UCSD-AML1 (cell line): Measurements from ENCODE around the gene CREB3L4.
"Not testable (repeated sequence)": the region's sequence is repeated elsewhere in the genome, so short reads cannot be mapped to it uniquely, and the experiment has no call there.

Experiments used
- DNase-seq: peaks from one replicate; lab custom pipeline; 2025; ENCODE audit not compliant: unreplicated experiment; lab: John Stamatoyannopoulos, UW

CREB3L4 gene

DNA sequence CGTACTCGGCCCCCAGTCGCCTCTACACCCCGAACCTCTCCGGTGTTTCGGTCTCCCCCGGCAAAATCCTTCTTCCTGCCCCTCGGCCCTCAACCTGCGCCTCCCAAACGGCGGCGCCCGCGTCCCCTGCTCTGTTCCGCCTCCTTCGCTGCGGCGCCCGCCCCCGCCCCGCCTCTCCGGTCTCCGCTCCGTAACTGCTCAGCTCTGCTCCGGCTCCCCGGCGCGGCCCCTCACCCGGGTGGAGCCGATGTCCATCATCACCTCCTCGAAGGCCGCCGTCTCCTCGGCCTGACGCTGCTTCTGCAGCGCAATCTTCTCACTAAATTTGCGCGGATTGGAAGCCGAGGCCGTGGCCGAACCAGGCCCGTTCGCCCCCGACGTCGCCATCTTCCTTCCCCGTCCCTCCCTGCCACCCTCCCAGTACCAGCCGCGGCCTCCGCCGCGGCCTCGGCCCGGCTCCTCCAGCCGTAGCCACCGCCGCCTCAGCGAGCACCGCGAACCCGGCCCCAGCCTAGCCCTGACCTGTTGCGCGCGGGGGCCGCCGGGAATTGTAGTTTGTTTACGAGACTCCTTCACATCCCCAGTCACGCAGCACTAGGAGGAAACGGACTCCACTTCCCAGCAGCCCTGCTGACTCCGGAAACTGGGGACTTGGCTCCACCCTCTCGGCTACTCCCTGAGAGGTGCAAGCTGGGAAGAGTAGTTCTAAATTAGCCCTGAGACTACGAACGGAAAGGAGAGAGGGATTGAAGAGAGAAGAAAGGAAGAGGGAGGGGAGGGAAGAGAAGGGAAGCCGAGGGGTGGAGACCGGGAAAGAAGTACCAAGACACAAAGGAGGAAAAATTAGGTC is 9.4 kb upstream of the CREB3L4 start, which contains the start of gene CRTC2:
Gene CRTC2 (minus strand): TSS at position 502 of the 850 bp plus-strand sequence. CDS start 115 bp downstream, at position 387.
- peak; percentile 94 for DNase-seq

- no peak for DNase-seq
Observed at GRCh38 chr1:153958961-153959260, 8.8 kb upstream of the CREB3L4 start.

DNA sequence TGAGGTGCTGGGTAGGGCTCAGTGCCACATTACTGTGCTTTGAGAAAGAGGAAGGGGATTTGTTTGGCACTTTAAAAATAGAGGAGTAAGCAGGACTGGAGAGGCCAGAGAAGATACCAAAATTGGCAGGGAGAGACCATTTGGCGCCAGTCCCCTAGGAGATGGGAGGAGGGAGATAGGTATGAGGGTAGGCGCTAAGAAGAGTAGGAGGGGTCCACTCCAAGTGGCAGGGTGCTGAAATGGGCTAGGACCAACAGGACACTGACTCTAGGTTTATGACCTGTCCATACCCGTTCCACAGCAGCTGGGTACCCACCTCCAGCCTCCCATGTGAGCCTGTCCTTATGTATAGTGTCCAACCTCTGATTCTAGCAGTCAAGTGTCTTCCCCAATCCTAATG is 8.2 kb upstream of the CREB3L4 start:
- DNase-seq: no peak

DNA sequence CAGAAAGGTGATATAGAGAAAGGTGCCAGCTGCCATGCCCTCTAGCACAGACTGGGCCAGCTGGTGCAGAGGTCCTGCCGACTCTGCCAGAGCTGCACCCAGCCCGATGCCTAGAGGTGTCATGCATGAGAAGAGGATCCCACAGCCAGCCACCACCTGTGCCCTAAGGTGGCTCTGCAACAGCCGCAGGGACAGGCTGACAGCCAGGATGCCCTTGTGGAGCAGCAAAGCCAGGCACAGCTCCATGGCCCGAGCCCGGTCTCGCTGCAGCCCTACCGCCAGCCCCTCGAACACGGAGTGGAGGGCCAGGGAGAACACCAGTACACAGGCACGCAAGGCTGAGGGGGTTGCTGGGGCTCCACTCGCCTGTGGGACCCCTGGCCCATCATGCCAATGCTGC is 7.5 kb upstream of the CREB3L4 start:
- no peak for DNase-seq

DNA sequence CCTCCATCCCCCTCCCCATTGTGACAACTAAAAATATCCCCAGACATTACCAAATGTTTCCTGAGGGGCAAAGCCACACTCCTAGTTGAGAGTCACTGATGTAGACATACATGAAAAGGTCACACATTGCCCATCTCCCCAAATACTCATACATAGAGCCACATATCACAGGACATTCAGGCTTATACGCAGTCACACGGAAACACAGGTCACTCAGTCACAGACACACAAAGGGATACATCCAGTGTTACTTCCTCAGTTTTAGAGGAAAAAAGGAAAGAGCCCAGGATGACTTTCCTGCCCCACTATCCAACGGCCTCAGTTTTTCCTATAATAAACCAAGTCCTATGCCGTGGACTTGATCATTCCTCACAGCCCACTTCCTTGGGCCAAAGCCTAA is 6.3 kb upstream of the CREB3L4 start:
- no peak for DNase-seq

DNA sequence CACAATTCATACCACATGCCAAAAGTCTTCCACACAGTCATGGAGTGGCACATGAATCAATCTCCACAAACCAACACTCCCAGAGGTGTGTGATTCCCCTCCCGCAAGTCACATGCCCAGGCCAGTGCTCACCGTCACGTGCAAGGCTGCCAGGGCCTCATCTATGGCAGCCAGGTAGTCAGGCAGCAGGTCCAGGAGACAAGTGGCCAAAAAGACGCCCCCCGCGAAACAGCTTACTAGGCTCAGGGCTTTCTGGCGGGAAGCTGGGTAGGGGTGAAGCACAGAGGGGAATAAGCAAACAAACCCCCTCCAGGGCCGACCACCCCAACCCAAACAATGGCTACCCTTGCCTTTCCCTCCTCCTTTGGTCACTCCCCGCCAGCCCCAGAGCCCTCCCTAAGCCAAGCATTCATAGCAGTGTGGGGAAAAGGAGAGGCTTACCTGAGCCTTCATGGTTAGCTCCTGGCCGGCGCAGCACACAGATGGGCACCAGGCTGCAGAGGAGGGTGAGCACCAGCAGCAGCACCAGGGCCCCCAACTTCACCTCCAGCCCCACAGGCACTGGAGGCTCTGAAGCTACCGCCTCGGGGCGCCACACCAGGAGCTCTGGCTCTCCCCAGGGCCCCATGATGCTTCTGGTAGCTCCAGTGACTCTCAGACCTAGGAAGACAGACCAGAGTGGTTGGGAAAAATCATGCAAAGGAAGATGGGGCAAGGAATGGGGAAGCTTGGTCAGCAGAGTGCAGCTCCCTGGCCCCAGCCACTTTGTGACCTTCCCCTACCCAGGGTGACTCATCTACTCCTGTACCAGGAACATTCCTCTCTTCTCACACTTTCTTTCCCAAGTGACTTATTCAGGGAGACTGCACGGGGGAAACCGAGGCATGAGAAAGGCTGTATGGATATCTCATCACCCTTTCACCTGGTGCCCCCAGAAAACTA is 5.3 kb upstream of the CREB3L4 start:
- DNase-seq: peak; percentile 32

DNA sequence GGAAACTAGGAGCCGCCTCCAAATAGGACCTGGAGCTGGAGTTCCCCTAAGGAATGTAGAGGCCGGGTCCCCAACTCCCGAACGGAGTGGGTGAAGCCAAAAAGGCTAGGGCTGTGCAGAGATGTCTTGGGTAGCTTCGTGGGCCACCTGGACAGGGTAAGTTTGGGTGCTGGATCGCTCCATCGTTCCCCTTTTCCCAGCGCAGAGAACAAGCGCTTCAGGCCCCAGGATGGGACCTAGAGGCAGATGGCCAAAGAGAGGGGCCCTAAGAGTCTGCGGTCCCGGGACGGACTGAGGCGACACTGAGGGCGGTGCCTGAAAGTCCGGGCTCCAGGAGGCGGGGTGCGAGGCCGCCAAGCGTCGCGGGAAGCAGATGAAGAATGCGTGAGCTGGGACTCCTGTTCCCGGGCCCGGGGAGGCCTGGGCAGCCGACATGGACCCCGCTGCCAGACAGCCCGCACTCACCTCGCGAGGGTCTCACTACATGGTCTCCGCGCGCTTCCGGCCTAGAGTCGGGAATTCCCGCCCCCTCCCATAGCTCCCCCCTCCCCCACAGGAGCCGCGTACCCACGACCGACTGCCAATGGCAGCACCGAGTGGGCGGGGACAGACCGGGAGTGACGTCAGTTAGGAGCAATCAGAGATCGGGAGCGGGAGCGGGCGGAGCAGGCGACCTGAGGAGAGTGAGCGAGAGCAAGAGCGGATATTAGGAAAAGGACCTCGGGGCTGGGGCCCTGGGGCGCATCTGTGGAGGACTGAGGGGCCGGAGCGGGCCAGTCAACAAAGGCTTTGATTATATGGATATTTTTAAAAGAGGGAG is 4.5 kb upstream of the CREB3L4 start, which contains the start of gene SLC39A1:
Gene SLC39A1 (minus strand): TSS at position 508 of the 820 bp plus-strand sequence. CDS start 822 bp downstream, outside the sequence.
- DNase-seq: peak; percentile 96

DNA sequence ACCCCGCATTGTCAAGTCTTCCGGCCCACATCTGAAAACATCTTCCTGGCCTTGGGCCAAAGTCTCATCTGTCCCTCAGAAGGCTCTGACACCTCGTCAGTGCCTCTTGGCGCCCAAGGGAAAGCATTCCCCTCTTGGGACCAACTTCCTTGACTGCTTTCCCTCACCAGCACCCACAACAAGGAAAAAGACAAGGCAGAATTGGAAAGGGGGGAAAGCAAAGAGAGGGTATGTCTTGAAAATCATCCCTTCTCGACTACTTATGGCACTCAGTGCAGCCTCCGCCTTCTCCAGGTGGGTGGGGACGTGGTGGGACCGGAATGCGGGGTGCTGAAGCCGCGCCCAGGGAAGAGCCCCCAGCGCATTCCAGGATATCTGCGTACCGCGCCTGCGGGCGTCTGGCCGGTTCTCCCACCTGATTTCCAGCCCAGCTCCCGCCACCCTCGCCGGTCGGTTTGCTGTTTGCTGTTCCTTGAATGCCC is 3.8 kb upstream of the CREB3L4 start:
- DNase-seq: no peak

GRCh38 chr1:153968000-153968363 is 280 bp downstream of the CREB3L4 start:
- no peak for DNase-seq

GRCh38 chr1:153968408-153968807 is 706 bp downstream of the CREB3L4 start:
- peak; percentile 32 for DNase-seq

GRCh38 chr1:153968972-153969371 is 1.3 kb downstream of the CREB3L4 start:
- DNase-seq: no peak

GRCh38 chr1:153970346-153970745 is 2.6 kb downstream of the CREB3L4 start:
- DNase-seq: no peak

- no peak for DNase-seq
Observed at GRCh38 chr1:153973071-153973470, 5.4 kb downstream of the CREB3L4 start.

DNA sequence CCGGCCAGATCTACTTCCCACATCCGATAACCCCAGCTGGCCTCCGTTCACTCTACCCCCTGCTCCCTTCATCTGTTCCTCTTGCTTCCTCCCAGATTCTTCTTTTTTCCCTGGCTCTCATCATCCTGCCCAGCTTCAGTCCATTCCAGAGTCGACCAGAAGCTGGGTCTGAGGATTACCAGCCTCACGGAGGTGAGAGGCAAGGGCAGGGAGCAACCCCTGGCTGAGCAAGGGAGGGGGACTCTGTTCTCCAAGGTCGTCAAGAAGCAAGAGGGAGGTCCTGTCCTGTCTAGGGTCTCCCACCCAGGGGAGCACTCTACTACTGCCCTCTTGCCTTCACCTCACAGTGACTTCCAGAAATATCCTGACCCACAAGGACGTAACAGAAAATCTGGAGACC is 5.8 kb downstream of the CREB3L4 start:
- DNase-seq: no peak

- DNase-seq: no peak
Observed at GRCh38 chr1:153976819-153977249, 9.1 kb downstream of the CREB3L4 start.

GRCh38 chr1:153977250-153978240 is 9.8 kb downstream of the CREB3L4 start, which contains the start of gene JTB:
Gene JTB, minus strand, starts transcription at chr1:153977674. Its CDS starts 422 bp downstream, at chr1:153977252.
- DNase-seq: peak; percentile 84

GRCh38 chr1:153978274-153978909 is 10.7 kb downstream of the CREB3L4 start:
- DNase-seq: no peak

- DNase-seq: not testable (repeated sequence)
Observed at GRCh38 chr1:153979091-153979490, 11.4 kb downstream of the CREB3L4 start.

GRCh38 chr1:153981735-153982134 is 14.0 kb downstream of the CREB3L4 start:
- not testable (repeated sequence) for DNase-seq
